GM12878 (cell line): ENCODE measurements around the gene LIN7A. TPM values are rescaled to one million over a fixed set of nuclear protein-coding genes. Genes with fewer than 3 reads are reported as not detected.

Experiments
- EZH2 ChIP-seq: IDR thresholded peaks from 2 replicates; pipeline ENCODE4 v1.6.1; 2012; ENCODE audit warnings: low read depth, mild to moderate bottlenecking, control low read depth, inconsistent platforms, low read length, borderline replicate concordance; ENCODE audit not compliant: control insufficient read depth
- MXI1 ChIP-seq: fragments of 150-350 bp; IDR thresholded peaks from 2 replicates; pipeline ENCODE4 v1.6.1; 2011; ENCODE audit warnings: low read depth, mild to moderate bottlenecking, inconsistent platforms, low read length, improper control_type of control experiment
- NFXL1 ChIP-seq: fragments of 450-650 bp; IDR thresholded peaks from 2 replicates; pipeline ENCODE4 v1.6.1; 2017; ENCODE audit warnings: antibody characterized with exemption, mild to moderate bottlenecking, borderline replicate concordance
- ZBTB4 ChIP-seq: fragments of 450-650 bp; formaldehyde crosslinking; IDR thresholded peaks from 2 replicates; pipeline ENCODE4 v1.4.0; 2022; ENCODE audit warnings: mild to moderate bottlenecking, moderate library complexity
- ZNF592 ChIP-seq: fragments of 450-650 bp; IDR thresholded peaks from 2 replicates; pipeline ENCODE4 v1.6.1; 2017; ENCODE audit warnings: mild to moderate bottlenecking, moderate library complexity
- polyA plus RNA-seq, 11 experiments: library from polyadenylated mRNA; depleted of rRNA in 4 of 11; unstranded in 6 of 11; stranded (reverse) in 5 of 11; fragments of >200 nt; fragmentation: Nextera tagmentation in 4 of 11; fragmentation: Illumina TruSeq in 1 of 11; extraction: Ambion mirVana in 4 of 11; extraction: Trizol in 1 of 11; gene quantifications; 1 replicate in 1 of 11; 2 replicates in 10 of 11; pipeline versions ENCODE4 v1.2.1 to v1.2.3, GENCODE V29; 2011 to 2016; ENCODE audit warnings: inconsistent platforms in 2 of 11, missing spikeins in 2 of 11, low read depth in 1 of 11
- total RNA-seq, 4 experiments: library from RNA; depleted of rRNA in 3 of 4; stranded (reverse); fragments of >200 nt in 3 of 4; fragmentation: Illumina TruSeq in 1 of 4; extraction: Trizol in 1 of 4; gene quantifications; 2 replicates each; pipeline versions ENCODE4 v1.2.1 to v1.2.3, GENCODE V29; 2013 to 2021

Gene LIN7A
- total and polyA plus RNA-seq, 10 of the 15 experiments (the other 5 are each of a cell fraction or from before 2014, with no cell fraction given), result 0.04 to 0.93 (median 0.35) TPM; not detected in 1

GRCh38 chr12:80986224-80986623 is 48.5 kb upstream of the LIN7A start (continued):
- TF ChIP-seq ZNF592, result no peak
- no peak for TF ChIP-seq EZH2
- no peak for TF ChIP-seq ZBTB4
- TF ChIP-seq MXI1, result no peak
- TF ChIP-seq NFXL1, result no peak
